SHP77 (cell line): ENCODE results near the gene SMG1.
"Not testable (repeated sequence)": the region's sequence is repeated elsewhere in the genome, so short reads cannot be mapped to it uniquely, and the experiment has no call there.

Experiments used
- DNase-seq, 2 experiments: peaks; one replicate each; lab custom pipeline; 2025; lab: John Stamatoyannopoulos, UW

Gene SMG1

DNA sequence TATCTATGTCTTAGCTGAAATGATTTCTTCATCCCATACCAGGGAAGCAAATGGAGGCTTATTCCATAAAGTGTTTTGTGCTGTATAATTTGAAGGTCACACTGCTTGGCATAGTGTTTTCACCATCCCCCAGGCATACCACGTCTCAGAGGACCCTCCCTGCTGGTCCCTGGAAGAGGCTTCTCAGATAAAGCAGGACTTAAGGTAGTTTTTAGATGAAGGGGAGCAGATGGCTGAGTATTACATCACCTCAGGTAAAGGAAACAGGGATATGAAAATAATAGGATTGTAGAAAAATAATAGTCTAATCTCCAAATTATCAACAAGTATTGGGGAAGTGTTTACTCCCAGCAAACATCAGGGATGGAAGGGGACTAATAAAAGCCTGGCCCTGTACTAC, 7.3 kb upstream of the SMG1 start:
- no peak for DNase-seq

DNA sequence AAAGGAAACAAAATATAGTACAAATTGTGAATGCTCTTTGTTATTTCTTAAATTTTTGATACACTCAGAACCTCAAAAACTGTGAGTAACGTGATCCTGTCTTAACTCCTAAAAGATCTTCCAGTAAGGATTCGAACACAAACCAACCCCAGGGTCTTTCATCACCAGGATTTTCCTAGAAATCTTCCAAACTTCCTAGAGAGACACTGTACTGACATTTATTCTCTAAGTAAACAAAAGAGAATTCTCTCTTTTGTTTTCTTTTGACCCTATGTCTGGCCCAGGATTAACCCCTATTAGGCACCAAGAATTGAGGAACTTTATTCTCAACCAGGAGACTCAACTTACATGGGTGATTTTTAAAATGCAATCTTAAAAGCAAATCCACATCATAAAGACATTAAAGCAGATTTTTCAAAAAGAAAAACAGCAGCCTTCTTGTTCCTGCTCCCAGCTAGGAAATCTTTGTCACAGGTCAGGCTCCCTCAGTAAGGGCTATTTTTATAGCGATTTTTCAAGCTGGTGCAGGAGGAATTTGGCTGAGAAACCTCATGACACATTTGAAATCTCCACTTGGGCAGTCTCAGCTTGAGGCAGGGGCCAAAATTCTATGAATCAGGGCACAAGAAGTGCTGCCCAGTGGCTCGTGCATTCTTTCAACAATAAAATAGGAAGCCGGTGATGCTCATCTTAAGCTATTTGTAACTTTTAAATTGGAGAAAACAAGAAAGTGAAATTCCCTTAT, 6.2 kb upstream of the SMG1 start:
- no peak for DNase-seq

DNA sequence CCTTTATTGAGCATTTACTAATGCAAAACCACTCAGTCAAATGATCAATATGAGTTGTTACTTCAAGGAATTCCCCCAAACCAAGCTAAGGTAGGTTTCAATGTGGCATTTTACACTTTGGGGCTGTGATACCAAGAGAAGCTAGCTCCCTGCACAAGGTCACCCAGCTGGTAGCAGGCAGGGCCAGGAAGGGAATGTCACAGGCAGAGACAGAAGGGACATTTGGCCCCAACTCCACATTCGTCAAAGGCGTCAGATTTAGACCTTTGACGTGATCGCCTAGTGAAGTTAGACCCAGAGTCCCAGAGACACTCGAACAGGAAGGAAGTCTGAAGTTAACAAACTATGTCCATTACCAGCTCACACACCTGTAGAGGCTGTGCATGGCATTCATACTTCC, 5.5 kb upstream of the SMG1 start:
- no peak for DNase-seq

DNA sequence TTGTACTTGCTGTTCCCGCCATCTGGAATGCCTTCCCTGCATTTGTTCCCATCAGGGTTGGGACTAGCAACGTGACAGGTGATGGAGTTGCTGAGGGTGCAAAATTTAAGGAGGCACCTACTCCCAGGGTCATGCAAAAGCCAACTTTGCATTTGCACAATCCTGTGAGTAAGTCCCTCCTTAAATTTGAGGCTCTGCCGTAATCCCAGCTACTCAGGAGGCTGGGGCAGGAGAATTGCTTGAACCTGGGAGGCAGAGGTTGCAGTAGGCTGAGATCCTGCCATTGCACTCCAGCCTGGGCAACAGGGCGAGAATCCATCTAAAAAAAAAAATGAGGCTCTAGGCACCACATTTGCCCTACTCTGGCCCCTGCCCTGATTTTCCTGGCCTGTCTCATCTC, 3.9 kb upstream of the SMG1 start:
- DNase-seq, result not testable (repeated sequence)

DNA sequence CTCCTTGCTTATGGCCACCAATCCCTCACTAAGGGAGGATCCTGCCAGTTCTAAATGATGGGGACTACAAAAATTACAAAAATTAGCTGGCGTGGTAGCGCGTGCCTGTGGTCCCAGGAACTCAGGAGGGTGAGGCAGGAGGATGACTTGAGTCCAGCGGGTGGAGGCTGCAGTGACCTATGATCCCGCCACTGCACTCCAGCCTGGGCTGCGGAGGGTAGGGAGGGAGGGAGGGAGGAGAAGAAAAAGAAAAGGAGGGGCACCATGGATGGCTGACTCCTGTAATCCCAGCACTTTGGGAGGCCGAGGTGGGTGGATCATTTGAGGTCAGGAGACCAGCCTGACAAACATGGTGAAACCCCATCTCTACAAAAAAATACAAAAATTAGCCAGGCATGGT, 1.9 kb upstream of the SMG1 start:
- DNase-seq, result not testable (repeated sequence)

DNA sequence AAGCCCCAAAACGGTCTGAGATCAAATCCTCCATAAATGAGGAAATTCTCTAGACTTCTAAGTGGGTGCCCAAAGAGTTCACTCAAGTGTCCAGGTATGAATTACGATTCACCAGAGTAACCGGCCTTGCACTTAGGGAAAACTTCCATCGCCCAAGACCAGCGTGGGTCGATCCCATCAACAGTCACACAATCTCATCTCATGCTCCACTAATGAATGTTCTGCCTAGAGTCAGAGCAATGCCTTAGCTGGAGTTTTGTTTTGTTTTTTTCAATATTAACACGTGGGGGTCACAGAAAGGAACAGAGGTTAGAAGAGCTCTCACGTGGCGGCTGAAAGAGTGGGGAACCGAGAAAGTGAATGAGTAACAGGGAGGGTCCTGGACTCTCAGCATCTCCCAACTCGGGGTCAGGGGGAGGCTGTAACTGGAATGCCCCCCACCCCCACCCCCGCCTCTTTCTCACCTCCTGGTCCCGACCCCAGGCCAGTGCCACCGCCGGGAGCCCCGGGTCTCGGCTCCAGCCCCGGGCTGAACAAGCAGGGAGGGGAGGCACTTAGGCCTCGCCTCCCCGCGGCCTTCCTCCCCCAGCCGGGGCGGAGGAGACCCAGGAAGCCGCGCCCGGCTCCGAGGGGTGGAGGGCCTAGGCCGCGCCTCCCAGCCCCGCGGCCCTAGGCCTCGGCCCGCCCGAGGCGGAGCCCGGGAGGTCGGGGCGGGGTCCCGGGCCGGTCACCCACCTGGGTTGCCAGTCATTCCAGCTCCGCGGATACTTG, 808 bp downstream of the SMG1 start:
- not testable (repeated sequence) for DNase-seq

DNA sequence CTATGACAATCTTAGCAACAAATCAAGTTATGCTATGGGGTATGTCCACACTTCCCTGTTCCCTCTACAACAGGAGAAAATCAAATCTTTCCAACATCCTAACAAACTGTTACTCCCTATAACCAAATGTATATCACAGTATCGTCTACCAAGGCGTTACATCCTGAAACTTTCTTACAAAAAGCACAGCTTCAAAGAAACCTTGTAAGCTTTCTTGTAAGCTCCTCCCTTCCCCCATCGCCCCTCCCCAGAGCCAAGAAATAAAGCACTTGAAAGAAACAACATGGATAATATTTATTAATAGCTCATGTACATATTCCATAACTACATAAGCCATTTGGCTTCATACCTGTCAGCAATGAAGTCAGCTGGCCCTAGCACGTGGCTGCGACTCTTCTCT, 2.3 kb downstream of the SMG1 start:
- not testable (repeated sequence) for DNase-seq

DNA sequence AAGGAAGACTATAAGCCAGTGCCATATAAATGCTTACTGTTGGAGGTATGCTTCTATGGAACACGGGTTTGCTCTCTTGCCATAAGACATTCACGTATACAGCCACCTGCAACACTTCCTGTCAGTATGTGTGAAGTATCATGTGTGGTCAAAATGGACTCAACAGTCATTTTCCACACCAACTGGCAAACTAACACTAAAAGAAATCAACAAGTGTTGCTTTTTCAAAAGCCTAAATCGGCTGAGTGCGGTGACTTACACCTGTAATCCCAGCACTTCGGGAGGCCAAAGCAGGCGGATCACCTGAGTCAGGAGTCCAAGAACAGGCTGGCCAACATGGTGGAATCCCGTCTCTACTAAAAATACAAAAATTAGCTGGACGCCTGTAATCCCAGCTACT, 3.1 kb downstream of the SMG1 start:
- DNase-seq, result not testable (repeated sequence)

DNA sequence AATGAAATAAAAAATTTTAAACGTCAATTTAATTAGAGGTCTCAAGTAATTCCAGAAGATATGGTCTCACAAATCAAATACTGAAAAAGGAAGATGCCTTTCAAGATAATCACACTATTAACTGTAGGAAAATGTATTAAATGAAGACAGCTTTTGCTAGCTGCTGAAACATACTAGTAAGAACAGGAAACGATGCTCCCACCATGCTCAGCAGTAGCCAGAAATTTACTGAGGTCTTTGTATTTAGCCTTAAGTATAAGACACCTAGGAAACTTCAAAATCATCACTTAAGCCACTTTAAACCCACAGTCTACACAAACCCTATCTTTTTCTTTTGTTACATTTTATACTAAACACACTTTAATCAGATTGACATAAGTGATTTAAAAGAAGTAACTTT, 16.6 kb downstream of the SMG1 start:
- DNase-seq, result not testable (repeated sequence)

DNA sequence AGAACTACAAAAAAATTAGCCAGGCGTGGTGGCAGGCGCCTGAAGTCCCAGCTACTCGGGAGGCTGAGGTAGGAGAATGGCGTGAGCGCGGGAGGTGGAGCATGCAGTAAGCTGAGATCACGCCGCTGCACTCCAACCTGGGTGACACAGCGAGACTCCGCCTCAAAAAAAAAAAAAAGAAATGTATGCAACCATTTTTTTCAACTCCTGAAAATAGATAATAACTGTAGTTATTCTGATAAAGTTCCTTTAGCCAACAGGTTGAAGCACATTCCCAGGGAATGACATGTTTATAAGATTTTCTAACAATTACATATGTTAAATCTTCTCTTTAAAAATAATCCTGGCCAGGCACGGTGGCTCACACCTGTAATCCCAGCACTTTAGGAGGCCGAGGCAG, 17.5 kb downstream of the SMG1 start:
- DNase-seq, result not testable (repeated sequence)

DNA sequence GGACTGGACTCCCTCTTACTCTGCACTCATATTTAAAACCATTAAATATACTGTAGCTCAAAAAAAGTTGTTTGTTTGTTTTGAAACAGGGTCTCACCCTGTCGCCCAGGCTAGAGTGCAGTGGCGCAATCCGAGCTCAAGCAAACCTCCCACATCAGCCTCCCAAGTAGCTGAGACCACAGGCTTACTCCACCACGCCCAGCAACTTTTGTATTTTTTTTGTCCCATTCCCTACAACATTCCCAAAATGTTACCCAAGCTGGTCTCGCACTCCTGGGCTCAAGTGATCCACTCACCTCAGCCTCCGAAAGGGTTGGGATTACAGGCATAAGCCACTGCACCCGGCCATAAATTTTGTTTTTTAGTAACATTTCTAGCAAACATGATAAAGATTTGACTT, 23.4 kb downstream of the SMG1 start:
- not testable (repeated sequence) for DNase-seq

DNA sequence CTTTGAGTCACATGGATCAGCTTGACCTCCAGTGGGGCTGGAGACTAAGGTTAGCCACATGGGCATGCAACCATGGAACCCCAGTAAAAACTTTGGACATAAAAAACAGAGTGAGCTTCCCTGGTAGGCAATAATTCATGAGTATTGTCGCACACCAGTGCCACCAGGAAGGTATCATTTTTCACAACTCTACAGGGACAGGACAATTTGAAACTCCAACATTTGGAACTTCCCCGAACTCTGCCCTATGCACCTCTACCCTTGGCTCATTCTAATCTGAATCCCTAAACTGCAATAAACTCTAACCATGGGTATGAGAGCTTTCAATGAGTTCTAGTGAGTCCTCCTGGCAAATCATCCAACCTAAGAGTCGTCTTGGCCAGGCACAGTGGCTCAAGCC, 24.2 kb downstream of the SMG1 start:
- not testable (repeated sequence) for DNase-seq

DNA sequence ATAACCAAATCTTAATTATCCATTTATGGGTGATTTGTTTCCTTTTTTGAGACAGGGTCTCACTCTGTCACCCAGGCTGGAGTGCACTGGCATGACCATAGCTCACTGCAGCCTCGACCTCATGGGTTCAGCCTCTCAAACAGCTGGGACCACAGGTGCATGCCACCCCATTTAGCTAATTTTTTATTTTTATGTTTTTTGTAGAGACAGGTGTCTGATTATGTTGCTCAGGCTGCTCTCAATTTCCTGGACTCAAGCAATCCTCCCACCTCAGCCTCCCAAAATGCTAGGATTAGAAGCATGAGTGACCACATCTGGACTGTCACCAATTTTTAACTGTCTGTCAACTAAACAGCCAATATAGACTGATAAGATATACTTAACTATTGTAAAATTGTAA, 25.0 kb downstream of the SMG1 start:
- DNase-seq, result not testable (repeated sequence)

DNA sequence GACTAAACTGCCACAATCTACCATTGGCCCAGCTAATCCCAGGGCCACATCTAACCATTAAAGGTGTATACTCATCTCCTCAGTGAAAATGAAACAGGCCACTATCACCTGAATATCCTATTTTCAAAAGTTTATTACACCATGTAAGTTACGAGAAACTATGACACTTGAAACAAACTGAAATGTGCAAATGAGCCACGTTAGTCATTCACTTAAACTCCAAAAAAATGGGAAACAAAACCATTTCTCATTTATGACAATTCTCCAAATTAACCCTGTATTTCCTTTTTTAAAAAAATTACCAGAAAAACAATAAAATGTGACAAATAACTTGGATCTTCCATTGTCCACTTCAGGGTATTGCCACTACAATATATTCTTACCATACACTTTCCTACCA, 41.8 kb downstream of the SMG1 start:
- DNase-seq, result not testable (repeated sequence)

DNA sequence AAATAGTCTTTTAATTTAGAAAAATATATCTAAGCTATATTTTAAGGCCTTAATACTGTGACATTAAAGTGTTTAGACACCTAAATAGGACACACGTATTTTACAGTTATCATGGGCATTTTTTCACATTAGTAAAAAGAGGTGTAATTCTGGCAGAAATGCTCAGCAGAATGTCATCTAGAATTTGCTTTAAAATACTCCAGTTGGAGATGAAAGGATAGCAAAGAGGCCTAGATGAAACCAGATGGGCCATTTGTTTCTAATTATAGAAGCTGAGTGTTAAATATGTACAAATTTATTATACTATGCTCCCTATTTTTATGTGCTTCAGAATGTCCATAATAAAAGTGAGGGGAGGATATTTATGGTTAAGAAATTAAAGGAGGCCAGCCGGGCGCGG, 48.5 kb downstream of the SMG1 start:
- not testable (repeated sequence) for DNase-seq

DNA sequence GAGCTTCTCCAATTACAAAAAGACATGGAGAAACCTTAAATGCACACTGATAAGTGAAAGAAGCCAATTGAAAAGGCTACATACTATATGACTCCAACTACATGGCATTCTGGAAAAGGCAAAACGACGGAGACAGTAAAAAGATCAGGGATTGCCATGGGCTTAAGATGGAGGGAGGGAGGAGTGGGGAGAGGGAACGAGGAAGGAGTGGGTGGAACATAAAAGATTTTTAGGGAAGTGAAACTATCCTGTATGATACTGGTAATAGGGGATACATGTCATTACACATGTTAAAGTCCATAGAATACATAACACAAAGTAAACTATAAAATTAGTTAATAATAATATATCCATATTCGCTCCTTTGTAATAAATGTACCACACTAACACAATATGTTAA, 48.9 kb downstream of the SMG1 start:
- DNase-seq, result not testable (repeated sequence)

DNA sequence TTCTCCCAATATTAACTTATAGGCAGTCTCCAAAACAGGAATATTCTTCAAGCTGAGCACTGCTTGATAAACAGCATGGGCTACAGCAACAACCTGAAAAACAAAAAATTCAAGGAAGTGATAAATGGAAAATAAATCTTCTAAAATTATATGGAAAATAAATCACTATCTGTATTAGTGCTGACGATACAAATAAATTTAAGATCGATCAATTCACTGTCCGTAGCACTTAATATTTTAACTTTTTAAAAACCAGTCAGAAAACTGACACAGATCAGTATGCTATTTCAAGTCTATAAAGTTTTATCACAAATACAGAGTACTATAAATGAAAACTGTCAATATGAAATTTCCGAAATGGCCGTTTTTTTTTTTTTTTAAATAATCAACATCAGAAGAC, 49.9 kb downstream of the SMG1 start:
- DNase-seq, result not testable (repeated sequence)

DNA sequence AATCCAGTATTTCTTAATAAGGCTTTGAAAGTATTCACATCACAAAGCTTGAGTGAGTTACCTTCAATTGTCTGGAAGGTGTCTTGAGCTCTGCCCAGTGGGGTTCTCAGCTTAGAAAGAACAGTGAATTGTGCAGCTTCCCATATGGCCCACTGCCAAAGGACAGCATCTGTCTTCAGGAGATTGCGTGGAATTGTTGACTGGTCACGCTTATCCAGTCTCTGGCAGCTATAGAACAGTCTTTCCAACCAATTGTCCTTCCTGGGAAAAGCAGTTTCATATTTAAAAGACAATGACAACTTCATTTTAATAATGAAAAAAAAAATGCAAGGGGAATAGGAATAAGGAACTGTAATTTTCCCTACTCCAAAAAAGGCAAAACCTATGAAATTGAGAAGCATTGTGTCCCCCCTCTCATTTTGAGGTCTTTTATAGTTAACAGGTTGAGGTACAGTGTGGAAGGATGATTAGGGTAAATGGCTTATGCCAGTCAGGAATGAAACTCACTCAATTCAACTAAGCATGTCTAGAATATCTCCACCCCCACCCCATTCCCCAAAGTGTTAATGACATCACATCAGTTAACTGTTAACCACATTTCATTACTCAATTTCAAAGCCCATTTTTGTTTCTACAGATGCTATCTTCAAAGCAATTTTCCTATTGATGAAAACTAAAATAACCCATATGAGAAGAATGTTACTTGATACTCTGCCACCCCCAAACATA, 57.0 kb downstream of the SMG1 start:
- DNase-seq, result not testable (repeated sequence)

DNA sequence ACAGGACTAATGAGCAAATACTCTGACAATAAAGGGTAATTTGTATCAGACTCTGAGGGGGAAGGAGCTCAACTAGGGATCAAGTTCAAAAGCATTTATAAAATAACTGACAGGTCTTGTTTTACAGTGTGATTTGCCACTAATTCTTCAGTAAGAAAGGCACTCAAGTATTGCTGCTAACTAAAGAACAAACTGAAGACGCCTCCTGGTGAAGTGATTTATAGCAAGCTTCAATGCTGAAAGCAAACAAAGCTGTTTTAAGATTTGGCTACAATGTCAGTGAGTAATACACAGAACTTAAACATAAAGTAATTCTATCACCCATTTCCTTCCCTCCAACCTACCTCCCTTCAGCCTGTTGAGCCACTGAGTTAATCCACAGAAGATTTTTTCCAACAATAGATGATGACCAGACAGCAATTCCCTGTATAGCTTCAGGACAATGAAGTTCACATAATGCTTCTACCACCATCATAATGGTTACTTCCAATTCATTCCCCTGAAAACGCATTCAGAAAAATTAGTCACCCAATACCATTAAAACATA, 59.9 kb downstream of the SMG1 start:
- not testable (repeated sequence) for DNase-seq

DNA sequence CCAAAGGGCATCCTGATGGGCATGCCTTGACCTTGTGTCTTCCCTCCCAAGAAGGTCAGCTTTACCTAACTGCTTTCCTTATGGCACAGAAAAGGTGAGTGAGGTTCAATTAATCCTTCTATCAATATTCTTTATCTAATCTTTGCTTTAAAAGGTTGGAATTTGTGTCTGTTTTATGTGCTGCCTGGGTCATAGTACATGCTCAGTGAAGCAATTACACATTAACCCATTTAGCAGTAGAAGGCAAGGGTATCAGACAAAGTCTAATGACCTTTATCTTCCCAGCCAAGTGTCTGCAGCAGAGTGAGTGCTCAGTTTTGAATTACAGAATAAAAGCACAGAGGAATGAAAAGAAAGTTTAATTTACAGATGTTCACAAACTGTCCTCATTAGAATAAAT, 63.3 kb downstream of the SMG1 start:
- DNase-seq, result not testable (repeated sequence)

DNA sequence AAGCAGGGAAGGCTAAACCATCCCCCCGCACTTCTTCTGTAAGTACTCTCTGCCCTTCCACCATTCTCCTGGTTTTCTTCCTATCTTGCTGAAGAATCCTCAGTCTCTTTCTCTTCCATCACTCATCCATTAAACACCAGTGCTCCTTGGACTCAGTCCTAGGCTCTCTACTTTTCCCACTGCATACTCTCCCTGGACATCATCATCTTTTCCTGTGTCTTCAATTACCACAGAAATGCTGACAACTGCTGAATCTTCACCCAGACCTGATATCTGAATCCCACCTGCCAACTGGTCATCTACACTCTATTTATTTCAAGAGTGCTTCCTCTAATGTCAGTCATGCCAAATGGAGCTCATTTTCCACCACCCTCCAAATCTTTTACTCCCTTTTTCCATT, 71.0 kb downstream of the SMG1 start:
- DNase-seq, result no peak

DNA sequence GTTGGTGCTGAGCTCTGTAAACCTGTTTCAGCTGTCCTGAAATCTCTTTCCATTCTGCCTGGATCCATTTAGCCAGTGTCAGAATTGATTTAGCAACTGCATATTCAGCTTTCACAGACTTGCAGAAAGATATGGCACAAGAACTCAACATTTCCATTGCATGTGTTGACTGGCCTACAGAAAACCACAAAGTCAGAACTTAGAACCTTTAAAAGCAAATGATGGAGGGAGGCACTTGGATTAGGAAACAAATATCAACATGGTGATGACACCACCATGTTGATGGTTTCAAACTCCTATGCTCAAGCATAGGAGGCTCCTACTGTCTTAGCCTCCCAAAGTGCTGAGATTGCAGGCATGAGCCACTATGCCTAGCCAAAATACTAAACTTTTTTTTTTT, 72.5 kb downstream of the SMG1 start:
- DNase-seq, result no peak
